CD14-positive monocyte (primary cell): ENCODE results near the gene IBA57. TPM values are rescaled to one million over a fixed set of nuclear protein-coding genes. Genes with fewer than 3 reads are reported as not detected.

Experiments used
- DNase-seq, 3 donors: peaks; one replicate each; pipeline ENCODE4 v3.0.0-alpha.2; 2011 to 2022
- H2AFZ ChIP-seq: 2 replicates; pipeline ENCODE4 v1.6.0; 2012; ENCODE audit warnings: mild to moderate bottlenecking, low read depth, low read length, inconsistent platforms; ENCODE audit not compliant: insufficient read depth, poor library complexity, severe bottlenecking
- H3K27ac ChIP-seq, 2 donors: 1 replicate in 1 of 2; 2 replicates in 1 of 2; pipeline ENCODE4 v1.5.1; 2012 to 2013; ENCODE audit warnings: low read length in 2 of 2, control low read depth in 1 of 2, inconsistent platforms in 1 of 2, low read depth in 1 of 2, mild to moderate bottlenecking in 1 of 2
- H3K27me3 ChIP-seq, 2 donors: one replicate each; pipeline versions ENCODE4 v1.6.0 to v1.6.1; 2011 to 2013; ENCODE audit warnings: low read length in 2 of 2; ENCODE audit not compliant: control insufficient read depth in 2 of 2, insufficient read depth in 2 of 2
- H3K36me3 ChIP-seq, 2 donors: replicated peaks in 1 of 2; 1 replicate in 1 of 2; 2 replicates in 1 of 2; pipeline versions ENCODE4 v1.5.1 to v1.6.1; 2012 to 2013; ENCODE audit warnings: low read length in 2 of 2, control low read depth in 1 of 2, inconsistent platforms in 1 of 2, mild to moderate bottlenecking in 1 of 2; ENCODE audit not compliant: insufficient read depth in 2 of 2, control insufficient read depth in 1 of 2
- H3K4me1 ChIP-seq, 2 donors: 1 replicate in 1 of 2; 2 replicates in 1 of 2; pipeline versions ENCODE4 v1.5.1 to v1.6.1; 2012 to 2013; ENCODE audit warnings: low read length in 2 of 2, control low read depth in 1 of 2, inconsistent platforms in 1 of 2, mild to moderate bottlenecking in 1 of 2, moderate library complexity in 1 of 2; ENCODE audit not compliant: insufficient read depth in 2 of 2, control insufficient read depth in 1 of 2
- H3K4me2 ChIP-seq: replicated peaks from 2 replicates; pipeline ENCODE3; 2012; ENCODE audit warnings: low read length, moderate library complexity, mild to moderate bottlenecking; ENCODE audit not compliant: poor library complexity, severe bottlenecking; ENCODE audit errors: extremely low read depth
- H3K4me3 ChIP-seq, 3 experiments: fragments of 200-600 bp in 1 of 3; sonication (generic) in 1 of 3; replicated peaks in 1 of 3; 1 replicate in 2 of 3; 2 replicates in 1 of 3; pipeline ENCODE4 v1.5.1; 2011 to 2013; ENCODE audit warnings: low read length in 3 of 3, mild to moderate bottlenecking in 3 of 3, control low read depth in 2 of 3, low read depth in 2 of 3, inconsistent platforms in 1 of 3, moderate library complexity in 1 of 3
- H3K79me2 ChIP-seq: 2 replicates; pipeline ENCODE4 v1.6.0; 2012; ENCODE audit warnings: mild to moderate bottlenecking, control low read depth, inconsistent platforms, low read length, moderate library complexity; ENCODE audit not compliant: insufficient read depth
- H3K9ac ChIP-seq: 2 replicates; pipeline ENCODE4 v1.6.0; 2017; ENCODE audit warnings: low read length, mild to moderate bottlenecking; ENCODE audit not compliant: insufficient read depth, poor library complexity, severe bottlenecking
- H3K9me3 ChIP-seq, 2 donors: replicated peaks in 1 of 2; 1 replicate in 1 of 2; 2 replicates in 1 of 2; pipeline versions ENCODE4 v1.5.1 to v1.6.1; 2012 to 2013; ENCODE audit warnings: low read length in 2 of 2, control low read depth in 1 of 2; ENCODE audit not compliant: control insufficient read depth in 1 of 2, insufficient read depth in 1 of 2
- H4K20me1 ChIP-seq: 2 replicates; pipeline ENCODE4 v1.6.0; 2012; ENCODE audit warnings: mild to moderate bottlenecking, low read length, control low read depth, moderate library complexity; ENCODE audit not compliant: insufficient read depth
- H3K27ac Mint-ChIP-seq, 7 donors: one replicate each; pipeline ENCODE4 v1.8.0; 2020; ENCODE audit warnings: mild to moderate bottlenecking in 7 of 7, mixed read lengths in 7 of 7, moderate library complexity in 6 of 7, inconsistent platforms in 2 of 7
- H3K27me3 Mint-ChIP-seq, 3 donors: one replicate each; pipeline ENCODE4 v1.8.0; 2021 to 2022; ENCODE audit warnings: low read depth in 3 of 3, mild to moderate bottlenecking in 3 of 3, mixed read lengths in 3 of 3, moderate library complexity in 3 of 3, inconsistent platforms in 1 of 3
- H3K36me3 Mint-ChIP-seq, 2 donors: one replicate each; pipeline ENCODE4 v1.8.0; 2020; ENCODE audit warnings: mixed read lengths in 2 of 2, inconsistent platforms in 1 of 2, mild to moderate bottlenecking in 1 of 2
- H3K4me1 Mint-ChIP-seq: one replicate; pipeline ENCODE4 v1.8.0; 2020; ENCODE audit warnings: mild to moderate bottlenecking, mixed read lengths
- H3K4me3 Mint-ChIP-seq, 2 donors: one replicate each; pipeline ENCODE4 v1.8.0; 2020; ENCODE audit warnings: mild to moderate bottlenecking in 2 of 2, mixed read lengths in 2 of 2, moderate library complexity in 1 of 2
- H3K9me3 Mint-ChIP-seq, 7 donors: one replicate each; pipeline ENCODE4 v1.8.0; 2020 to 2022; ENCODE audit warnings: mixed read lengths in 7 of 7, mild to moderate bottlenecking in 6 of 7, moderate library complexity in 6 of 7, inconsistent platforms in 2 of 7
- WGBS: methylation state at CpG from one replicate; pipeline ENCODE4 v1.1.5; 2013; ENCODE audit warnings: missing lambda C conversion rate; ENCODE audit not compliant: insufficient coverage; 5-methylcytosine and 5-hydroxymethylcytosine counted together
- intact Hi-C, 2 donors: fragments of 100-400 bp; cut with micrococcal nuclease; formaldehyde crosslinking; loops; one replicate each; pipeline versions ENCODE4 v1.15.0 to v1.15.1; 2023
- polyA plus RNA-seq, 3 donors: library from polyadenylated mRNA; depleted of rRNA in 1 of 3; unstranded in 2 of 3; stranded (reverse) in 1 of 3; fragments of 300-500 nt in 2 of 3; fragments of >200 nt in 1 of 3; fragmentation: Illumina TruSeq in 2 of 3; gene quantifications; 1 replicate in 2 of 3; 2 replicates in 1 of 3; pipeline ENCODE4 v1.2.3, GENCODE V29; 2012 to 2021
- TF ChIP-seq, protein P1 (sequence below): fragments of 200-600 bp; IDR thresholded peaks from one replicate; pipeline ENCODE4 v1.8.0; 2022; ENCODE audit warnings: antibody characterized with exemption, mild to moderate bottlenecking

Gene IBA57
- polyA plus RNA-seq, 3 donors = 1.6 to 2.1 (median 1.7) TPM

DNA sequence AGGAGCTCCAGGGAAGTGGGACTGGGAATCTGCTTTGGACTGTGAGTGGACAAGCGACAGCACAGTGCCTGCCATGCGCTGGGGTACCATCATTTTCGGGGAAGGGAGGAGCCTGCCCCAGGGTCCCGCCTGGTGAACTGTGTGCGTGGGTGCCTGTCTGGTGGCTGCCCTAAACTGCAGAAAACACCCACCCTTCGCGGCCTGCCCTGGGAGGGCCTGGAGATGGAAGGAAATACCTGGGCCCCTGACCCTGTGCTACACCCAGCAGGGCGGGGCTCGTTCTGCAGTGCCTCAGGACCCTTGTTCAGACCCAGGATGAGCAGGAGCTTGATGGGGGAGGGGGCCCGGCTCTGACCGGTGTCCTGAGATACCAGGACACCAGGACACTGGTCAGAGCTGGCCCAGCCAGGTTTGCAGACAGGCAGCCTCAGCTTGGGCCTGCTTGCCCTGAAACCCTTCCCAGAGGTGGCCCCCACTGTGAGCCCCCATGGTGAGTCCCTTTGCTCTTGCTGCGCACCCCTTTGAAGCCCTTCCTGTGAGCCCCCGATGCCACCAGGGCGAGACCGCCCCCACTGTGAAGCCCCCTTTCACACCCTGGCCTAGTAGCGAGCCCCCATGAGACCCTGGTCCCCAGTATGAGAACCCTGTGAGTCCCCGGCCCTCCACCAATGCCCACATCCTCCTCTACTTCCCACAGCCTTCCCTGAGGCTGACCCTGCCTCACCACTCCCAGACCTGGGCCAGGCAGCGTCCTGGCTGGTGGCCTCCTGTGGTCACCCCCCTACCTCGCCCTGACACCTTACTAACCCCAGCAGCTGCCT is 13.3 kb upstream of the IBA57 start:
- H3K4me1 ChIP-seq = no peaks in the 10 kb centered on the region
- H3K9ac ChIP-seq = no peak overlapping the region
- H3K36me3 Mint-ChIP-seq = peaks cover 3 to 15% of the 10 kb centered on the region in 2 donors
- 88% methylated on average over 14 of the region's 19 CpGs for WGBS
- peaks cover 4% of the 10 kb centered on the region for H3K4me1 Mint-ChIP-seq
- intact Hi-C loops = no loop called here
- H3K9me3 Mint-ChIP-seq = no peaks in the 10 kb centered on the region
- H3K27me3 ChIP-seq = no peaks in the 10 kb centered on the region
- H3K27me3 Mint-ChIP-seq = peaks cover 1 to 7% (median 6%) of the 10 kb centered on the region in 3 donors
- H3K27ac ChIP-seq = no peak overlapping the region
- H3K4me2 ChIP-seq = no peak overlapping the region
- peak overlapping the region in 4 of 7 donors; percentile 43 to 70 (median 52) for H3K27ac Mint-ChIP-seq
- H3K36me3 ChIP-seq = peaks cover 17 to 18% of the 10 kb centered on the region in 2 donors
- no peak overlapping the region for H3K4me3 ChIP-seq
- no peaks in the 10 kb centered on the region for H3K79me2 ChIP-seq
- TF ChIP-seq, protein P1, sequence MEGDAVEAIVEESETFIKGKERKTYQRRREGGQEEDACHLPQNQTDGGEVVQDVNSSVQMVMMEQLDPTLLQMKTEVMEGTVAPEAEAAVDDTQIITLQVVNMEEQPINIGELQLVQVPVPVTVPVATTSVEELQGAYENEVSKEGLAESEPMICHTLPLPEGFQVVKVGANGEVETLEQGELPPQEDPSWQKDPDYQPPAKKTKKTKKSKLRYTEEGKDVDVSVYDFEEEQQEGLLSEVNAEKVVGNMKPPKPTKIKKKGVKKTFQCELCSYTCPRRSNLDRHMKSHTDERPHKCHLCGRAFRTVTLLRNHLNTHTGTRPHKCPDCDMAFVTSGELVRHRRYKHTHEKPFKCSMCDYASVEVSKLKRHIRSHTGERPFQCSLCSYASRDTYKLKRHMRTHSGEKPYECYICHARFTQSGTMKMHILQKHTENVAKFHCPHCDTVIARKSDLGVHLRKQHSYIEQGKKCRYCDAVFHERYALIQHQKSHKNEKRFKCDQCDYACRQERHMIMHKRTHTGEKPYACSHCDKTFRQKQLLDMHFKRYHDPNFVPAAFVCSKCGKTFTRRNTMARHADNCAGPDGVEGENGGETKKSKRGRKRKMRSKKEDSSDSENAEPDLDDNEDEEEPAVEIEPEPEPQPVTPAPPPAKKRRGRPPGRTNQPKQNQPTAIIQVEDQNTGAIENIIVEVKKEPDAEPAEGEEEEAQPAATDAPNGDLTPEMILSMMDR = no peak
- H2AFZ ChIP-seq = no peak overlapping the region
- no peak for DNase-seq
- peaks cover 39% of the 10 kb centered on the region for H4K20me1 ChIP-seq
- no peaks in the 10 kb centered on the region for H3K9me3 ChIP-seq
- H3K4me3 Mint-ChIP-seq = no peak overlapping the region

DNA sequence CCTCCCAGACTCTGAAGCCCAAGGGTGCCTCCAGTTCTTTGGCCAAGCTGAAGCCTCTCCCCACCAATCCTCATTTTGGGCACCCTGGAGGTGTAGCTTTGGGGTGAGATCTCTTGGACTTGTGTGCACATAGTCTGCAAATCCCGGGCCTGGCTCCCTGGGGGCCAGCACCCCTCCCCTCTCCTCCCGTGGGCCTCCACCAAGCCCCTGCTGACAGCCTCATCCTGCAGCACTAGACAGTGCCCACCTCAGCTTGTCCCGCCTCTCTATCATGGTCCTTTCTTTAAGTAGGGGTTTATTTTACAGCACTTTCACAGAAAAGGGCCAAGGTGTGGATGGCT is 12.7 kb upstream of the IBA57 start:
- DNase-seq = no peak
- Histone ChIP-seq H3K4me2 (no peak overlapping the region), H3K27ac (no peak overlapping the region), H3K4me3 (no peak overlapping the region), H2AFZ (no peak overlapping the region), H3K4me1 (no peaks in the 10 kb centered on the region), H4K20me1 (peaks cover 34% of the 10 kb centered on the region), H3K9me3 (no peaks in the 10 kb centered on the region), H3K9ac (no peak overlapping the region), H3K36me3 (peaks cover 12% of the 10 kb centered on the region in 2 donors), H3K79me2 (no peaks in the 10 kb centered on the region), H3K27me3 (no peaks in the 10 kb centered on the region)
- peaks cover 0 to 11% of the 10 kb centered on the region in 2 donors for H3K36me3 Mint-ChIP-seq
- peaks cover 1 to 7% (median 7%) of the 10 kb centered on the region in 3 donors for H3K27me3 Mint-ChIP-seq
- no peaks in the 10 kb centered on the region for H3K9me3 Mint-ChIP-seq
- intact Hi-C loops = no loop called here
- TF ChIP-seq, protein P1 = no peak
- no peak overlapping the region for H3K4me3 Mint-ChIP-seq
- peaks cover 4% of the 10 kb centered on the region for H3K4me1 Mint-ChIP-seq
- H3K27ac Mint-ChIP-seq = peak overlapping the region in 2 of 7 donors; percentile 24 to 61
- WGBS = no CpG with 5 or more reads among the region's 3 CpGs
